NCI-H1930 (cell line): ENCODE data around the gene SH3PXD2B.
"Not testable (repeated sequence)": the region's sequence is repeated elsewhere in the genome, so short reads cannot be mapped to it uniquely, and the experiment has no call there.

Source experiments
- DNase-seq, 2 experiments: peaks; one replicate each; lab custom pipeline; 2025; lab: John Stamatoyannopoulos, UW

The SH3PXD2B gene

DNA sequence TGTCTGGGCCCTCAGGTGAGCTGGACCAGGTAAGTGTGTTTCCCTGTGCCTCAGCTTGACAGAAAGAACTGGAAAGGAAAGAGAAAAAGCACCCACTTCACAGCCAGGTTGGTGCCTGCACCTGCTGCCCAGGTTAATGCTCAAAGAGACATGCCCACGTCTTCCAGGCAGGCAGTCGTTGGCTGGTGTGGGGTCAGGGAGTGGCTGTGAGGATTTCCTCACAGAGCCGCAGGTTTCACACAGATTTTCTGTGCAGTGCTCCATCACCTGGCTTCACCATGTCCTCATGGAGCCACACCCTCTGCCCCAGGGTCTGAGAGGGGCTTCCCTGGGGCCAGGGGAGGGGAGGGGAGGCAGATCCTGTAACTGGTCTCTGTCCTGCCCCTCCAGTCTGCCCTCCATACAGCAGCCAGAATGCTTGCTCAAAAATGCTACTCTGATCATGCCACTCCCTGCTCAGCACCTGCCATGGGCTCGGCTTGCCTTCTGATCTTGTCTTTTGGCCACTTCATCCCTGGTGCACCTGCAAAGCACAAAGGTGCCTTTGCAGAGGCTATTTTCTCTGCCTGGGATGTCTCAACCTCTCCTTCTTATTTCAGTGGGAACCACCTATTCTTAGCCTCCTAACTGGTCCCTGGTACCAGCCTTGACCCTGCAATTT lies 88.2 kb downstream of the SH3PXD2B start:
- no peak for DNase-seq

DNA sequence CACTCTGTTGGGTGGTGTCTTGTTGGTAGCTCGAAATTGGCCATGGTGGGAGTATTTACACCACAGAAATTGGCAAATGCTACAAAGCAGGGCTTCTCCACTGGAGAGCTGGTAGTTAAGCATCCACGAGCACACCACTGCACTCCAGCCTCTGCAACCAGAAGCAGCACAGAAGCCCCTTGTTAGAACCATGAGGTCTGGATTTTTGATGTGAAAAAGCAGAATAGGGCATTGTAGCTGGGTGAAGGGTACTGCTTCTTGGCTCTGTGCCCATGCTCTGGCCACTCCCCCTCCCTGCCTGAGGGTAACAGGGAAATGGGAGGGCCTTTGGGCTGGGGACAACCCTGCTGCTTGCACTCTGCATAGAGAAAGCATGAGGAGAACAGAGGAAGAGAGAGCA lies 89.6 kb downstream of the SH3PXD2B start:
- DNase-seq = no peak

DNA sequence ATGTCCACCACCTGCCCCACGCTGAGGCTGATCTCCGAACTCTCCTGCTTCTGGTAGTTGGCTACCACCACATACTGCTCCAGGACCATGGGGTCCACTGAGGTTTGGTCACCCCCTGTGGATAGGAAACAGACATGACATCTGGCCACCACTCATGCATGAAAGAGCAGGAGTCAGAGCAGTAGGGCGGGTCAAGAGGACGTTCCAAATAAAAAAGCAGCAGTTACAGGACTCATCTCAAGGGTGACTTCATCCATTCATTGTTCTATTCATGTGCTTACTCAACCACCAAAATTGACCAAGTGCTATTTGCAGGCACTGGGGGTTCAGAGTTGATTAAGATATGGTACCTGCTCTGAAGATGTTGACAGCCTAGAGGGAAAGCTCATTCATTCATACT lies 91.6 kb downstream of the SH3PXD2B start:
- no peak for DNase-seq

DNA sequence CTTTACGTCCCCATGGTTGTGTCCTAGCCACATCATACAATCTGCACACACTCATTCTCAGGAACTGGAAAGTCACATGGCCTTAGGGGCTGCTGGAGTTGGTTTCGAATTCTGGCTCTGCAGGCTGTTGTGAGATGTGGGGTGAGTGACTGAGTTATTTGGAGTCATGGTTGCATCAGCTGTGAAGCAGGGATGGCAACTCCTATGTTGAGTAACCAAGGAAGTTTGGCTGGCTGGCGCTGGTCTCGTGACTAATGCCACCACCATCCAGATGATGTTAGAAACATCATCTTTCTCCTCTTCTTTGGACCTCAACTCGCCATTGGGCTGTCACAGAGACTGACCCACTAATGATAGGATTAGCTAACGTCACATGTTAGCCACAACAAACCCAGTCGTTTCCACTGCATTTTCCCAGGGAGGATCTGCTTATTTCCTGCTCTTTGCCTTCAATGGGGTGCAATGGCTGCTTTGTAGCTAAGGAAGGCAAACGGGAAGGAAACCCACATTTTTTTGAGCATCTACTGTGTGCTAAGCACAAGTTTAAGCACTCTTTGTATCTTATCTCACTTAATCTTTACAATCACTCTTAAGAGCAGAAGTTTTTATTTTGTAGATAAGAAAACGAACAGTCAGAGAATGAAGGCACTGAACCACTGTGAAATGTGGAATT lies 92.6 kb downstream of the SH3PXD2B start:
- DNase-seq = no peak

DNA sequence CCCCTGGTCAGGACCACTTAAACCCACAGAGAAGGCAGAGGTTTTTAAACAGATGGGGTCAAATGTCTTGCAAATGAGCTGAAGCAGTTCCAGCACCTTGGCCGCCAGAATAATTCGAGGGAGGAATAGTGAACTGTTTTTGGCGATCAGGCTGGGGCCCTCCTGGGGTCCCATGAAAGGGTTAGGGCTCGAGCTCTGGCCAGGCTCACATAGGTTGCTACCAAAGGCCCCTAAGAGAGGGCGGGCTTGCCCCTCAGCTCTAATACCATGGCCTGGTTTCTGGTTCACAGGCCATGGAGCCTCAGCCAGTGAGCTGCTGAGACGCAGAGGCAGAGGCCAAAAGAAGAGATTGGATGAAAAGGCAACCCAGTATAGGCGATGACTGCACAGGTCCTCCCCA lies 96.0 kb downstream of the SH3PXD2B start:
- no peak for DNase-seq

DNA sequence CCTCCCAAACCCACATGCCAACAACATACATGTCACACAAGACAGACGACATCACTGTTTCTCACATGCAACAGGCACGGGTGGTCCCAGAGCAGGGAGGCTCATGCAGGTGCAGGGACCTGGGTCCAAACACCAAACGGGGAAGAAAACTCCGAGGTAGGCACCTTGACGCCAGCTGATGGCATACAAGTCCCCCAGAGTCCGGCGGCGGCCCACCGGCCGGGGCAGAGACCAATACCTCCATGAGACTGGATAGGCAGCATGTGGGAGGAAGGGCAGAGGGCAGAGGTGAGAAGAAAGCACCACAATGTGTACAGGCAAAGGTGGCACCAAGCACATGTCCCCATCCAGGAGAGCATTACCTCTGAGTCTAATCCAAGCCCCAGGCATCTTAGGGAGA lies 97.8 kb downstream of the SH3PXD2B start:
- no peak for DNase-seq

DNA sequence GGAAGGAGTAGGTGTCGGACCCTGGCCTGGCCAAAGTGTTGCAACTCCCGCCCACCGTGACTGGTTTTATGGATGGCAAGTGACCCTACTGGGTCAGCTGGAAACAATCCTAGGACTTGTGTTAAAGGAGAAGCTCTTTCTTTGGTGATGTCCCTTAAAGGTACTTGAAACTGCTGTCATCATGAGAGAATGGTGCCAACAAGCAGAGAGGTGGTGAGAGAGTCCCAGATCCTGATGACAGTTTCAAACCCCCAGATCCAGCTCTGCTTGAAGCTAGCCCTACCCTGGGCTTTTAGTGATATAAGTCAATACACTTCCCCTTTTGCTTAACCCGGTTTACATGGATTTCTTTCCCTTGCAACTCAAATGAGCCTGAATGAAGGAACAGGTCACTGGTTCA lies 98.3 kb downstream of the SH3PXD2B start:
- DNase-seq = no peak

DNA sequence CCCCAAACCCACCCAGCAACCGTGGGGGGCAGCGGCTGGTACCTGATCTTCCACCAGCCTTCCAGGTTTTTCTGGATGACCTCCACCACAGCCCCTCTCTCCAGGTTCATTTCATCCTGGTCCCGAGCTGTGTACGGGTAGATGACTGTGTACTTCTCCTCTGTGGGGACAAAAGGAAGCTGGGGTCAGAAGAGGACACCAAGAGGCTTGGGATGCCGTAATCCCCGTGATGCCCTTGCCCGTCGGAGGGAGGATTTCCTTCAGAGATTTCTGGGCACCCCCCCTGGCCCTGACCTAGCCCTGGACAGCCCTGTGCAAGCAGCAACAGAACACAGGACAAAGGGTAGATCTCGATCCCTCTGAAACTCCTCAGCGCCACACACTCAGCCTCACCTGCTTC lies 100.5 kb downstream of the SH3PXD2B start:
- DNase-seq = no peak

DNA sequence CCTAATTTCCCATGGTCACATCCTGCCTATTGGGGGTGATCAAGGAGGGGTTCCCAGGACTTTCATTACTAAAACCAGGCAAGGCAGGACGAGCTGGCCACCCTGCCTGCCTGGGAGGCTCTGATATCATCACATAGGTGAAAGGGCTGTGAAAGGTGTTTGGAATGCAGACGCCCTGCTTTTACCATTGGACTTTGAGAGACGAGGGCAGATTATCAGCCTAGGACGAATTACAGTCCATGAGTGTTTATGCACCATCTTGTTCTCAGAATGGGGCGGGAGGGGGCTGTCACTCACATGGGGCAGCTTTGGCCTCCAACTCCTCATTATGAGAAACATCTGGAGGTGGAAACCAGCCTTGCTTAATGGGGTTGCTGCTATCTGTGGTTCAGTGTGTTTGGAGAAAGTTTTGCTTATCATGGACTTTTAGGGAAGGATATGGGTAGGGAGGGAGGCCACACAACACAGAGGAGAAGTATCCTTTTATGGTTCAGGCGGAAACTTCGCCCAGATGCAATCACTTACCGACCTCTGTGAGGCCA lies 101.0 kb downstream of the SH3PXD2B start:
- DNase-seq = no peak

DNA sequence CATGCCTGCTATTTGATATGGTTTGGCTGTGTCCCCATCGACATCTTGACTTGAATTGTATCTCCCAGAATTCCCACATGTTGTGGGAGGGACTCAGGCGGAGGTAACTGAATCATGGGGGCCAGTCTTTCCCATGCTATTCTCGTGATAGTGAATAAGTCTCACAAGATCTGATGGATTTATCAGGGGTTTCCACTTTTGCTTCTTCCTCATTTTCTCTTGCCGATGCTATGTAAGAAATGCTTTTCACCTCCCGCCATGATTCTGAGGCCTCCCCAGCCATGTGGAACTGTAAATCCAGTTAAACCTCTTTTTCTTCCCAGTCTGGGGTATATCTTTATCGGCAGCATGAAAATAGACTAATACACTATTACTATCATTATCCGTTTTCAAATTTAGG lies 101.8 kb downstream of the SH3PXD2B start:
- not testable (repeated sequence) for DNase-seq

DNA sequence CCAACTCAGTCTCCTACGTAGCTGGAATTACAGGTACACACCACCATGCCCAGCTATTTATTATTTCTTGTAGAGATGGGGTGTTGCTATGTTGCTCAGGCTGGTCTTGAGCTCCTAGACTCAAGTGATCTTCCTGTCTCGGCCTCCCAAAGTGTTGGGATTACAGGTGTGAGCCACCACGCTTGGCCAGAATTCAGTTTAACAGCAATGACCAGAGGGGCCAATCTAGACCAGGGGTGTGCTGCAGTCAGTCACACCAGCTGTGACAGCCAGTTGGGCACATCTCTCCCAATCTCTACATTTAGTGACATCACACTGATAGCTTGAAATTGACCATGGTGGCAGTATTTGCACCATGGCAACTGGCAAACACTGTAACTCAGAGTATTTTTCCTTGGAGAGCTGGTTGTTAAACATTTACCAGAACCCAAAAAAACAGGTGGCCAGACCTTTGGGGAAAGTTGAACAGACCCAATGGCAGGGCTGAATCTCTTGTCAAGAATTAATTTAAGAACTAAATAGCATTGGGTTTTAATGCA lies 103.0 kb downstream of the SH3PXD2B start:
- no peak for DNase-seq

DNA sequence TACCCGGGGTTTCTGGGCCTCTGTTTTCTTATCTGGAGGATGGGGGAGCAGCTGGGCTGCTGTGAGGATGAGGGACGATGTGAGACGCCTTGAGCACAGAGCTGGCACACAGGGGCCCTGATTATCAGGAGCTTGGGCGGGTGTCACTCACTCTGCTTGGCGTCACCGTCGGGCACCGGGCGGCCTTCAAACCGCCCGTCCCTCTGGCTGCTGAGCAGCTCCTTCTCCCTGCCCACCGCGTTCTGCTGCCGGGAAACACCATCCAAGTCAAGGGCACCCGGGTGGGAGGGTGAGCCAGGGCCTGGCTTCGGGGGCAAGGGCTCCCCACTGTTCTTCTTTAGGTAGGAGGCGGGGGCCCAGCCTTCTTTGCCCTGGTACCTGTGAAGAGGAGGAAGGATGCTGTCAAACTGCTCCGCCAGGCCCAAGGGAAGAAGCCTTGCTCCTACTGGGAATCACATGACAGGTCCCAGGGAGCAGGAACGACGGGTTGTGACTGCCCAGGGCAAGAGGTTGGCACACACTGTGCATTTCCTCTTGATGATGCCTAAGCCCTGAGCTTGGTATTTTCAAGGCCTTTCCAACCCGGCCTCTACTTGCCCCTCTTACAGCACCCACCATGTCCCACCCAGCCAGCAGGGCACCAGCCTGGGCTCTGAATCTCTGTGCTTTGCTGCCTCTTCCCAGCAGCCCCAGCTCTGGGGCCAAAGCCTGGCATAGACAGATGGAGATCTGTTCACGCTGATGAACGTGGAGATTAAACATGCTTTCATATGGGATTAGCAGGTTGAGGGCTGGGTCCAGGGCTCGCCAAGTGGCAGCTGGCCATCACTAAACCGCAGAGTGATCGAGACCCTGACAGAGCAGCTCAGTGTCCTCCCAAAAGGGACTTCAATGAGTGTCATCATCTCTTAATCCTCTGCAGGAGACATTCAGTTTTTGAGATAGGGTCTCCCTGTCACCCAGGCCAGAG lies 103.8 kb downstream of the SH3PXD2B start:
- no peak for DNase-seq

DNA sequence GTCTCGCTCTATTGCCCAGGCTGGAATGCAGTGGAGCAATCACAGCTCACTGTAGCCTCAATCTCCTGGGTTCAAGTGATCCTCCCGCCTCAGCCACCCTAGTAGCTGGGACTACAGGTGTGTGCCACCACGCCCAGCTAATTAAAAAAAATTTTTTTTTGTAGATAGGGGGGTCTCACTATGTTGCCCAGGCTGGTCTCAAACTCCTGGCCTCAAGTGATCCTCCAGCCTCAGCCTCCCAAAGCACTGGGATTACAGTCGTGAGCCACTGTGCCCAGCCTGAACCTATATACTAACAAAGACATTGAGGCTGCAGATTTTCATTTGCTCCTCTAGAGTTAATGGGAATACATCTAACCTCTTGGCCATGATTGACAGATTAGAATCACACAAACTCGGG lies 105.6 kb downstream of the SH3PXD2B start:
- not testable (repeated sequence) for DNase-seq

DNA sequence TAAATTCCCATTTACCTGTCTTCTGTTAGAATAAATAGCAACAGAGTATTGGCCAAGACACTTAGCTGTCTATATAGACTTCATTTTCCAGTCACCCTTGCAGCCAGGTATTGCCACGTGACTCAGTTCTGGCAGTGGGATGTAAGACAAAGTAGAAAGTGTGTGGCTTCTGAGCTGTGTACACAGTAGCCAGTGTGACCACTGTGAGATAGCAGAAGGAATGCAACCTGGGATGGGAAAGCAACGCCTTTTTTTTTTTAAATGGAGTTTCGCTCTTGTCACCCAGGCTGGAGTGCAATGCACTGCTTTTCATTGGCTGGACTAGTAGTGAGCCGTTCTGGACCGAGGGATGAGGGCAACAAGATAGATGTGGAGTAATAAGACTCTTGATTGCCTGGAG lies 106.2 kb downstream of the SH3PXD2B start:
- no peak for DNase-seq

DNA sequence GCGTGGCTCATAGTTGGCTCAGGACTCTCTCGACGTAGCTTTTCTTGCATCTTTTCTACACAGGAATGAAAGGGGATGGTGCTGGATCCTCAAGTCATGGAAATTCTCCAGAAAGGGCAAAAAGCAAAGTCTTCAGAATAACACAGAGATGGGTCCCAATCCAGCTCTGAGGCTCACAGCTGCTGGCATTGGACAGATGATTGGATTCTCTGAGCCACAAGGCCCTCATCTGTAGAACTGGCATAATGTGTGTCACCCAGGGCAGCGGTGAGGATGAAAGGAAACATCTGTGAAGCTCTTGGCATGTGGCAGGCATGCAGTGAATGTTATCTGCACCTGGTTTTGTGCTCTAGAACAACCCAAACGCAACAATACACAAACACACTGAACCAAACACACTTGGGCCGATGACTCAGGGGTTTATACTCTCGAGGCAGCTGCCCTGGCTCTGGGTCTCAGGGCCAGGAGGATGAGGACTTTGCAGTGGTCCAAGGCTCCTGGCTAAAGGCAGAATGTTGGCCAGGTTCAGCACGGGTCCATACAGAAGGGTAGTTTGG lies 106.8 kb downstream of the SH3PXD2B start:
- no peak for DNase-seq

DNA sequence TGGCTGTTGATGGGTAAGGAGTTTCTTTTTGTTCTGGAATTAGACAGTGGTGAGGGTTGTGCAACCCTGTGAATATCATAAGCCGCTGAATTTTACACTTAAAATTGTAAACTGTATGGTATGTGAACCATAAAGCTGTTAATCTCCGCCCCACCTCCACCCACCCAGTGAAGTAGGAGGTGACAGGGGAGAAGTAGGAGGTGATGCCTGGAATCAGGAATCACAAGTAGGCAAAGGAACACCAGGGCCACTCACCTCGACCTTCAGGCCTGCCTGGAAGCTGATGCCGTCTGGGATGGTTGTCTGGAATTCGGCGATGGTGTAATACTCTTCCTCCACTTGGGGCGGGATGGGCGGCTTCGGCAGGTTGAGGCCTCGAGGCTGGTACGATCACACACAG lies 108.4 kb downstream of the SH3PXD2B start:
- DNase-seq = no peak

DNA sequence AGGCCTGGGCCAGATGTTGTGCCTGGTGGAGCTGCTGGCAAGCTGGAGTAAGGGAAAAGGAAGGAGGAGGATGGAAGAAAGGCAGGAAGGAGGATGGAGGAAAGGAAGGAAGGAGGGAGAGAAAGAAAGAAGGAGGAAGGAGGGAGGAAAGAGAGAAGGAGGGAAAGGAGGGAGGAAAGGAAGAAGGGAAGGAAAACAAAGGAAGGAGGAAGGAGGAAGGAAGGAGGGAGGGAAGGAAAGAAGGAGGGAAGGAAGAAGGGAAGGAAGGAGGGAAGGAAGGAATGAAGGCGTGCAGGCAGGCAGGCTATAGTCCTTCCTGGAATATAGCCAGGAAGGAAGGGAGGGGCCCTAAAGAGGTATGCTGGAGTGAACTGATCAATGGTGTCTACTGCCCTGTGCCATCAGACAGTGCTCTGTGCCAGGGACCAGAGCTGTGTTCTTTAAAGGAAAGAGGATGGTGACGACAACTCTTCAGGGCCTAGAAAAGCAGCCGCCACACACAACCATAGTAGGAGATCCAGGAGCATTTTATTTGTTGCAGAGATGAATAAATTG lies 109.4 kb downstream of the SH3PXD2B start:
- no peak for DNase-seq

DNA sequence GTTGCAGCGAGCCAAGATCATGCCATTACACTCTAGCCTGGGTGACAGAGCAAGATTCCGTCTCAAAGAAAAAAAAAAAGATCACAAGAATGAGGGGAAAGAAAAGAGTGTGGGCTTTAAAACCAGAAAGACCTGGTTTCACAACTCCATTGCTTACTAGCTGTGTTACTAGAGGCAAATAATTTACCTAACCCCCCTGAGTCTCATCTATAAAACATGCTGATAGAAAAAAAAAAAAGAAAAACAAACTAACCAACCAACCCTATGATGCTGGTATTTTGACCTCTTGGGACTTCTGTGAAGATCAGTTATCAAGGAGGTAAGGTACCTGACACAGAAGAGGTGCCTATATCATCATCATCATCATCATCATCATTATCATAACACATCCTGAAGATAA lies 110.6 kb downstream of the SH3PXD2B start:
- no peak for DNase-seq

DNA sequence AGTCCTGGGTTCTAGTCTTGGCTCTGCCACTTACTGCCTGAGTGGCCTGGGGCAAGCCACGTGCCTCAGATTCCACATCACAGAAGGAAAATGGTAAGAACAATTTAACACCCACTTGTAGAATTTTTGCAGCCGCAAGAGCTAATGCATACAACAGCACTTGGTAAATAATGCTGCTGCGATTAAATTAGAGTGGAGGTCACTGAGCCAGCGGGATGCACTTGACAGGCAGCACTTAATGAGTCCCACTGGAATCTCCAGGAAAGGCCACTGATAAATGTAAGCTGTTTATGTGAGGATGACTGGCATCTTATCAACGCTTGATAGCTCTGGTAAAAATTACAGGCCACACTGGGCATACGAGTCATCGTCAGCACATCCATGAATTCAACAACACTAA lies 111.4 kb downstream of the SH3PXD2B start:
- DNase-seq = no peak

DNA sequence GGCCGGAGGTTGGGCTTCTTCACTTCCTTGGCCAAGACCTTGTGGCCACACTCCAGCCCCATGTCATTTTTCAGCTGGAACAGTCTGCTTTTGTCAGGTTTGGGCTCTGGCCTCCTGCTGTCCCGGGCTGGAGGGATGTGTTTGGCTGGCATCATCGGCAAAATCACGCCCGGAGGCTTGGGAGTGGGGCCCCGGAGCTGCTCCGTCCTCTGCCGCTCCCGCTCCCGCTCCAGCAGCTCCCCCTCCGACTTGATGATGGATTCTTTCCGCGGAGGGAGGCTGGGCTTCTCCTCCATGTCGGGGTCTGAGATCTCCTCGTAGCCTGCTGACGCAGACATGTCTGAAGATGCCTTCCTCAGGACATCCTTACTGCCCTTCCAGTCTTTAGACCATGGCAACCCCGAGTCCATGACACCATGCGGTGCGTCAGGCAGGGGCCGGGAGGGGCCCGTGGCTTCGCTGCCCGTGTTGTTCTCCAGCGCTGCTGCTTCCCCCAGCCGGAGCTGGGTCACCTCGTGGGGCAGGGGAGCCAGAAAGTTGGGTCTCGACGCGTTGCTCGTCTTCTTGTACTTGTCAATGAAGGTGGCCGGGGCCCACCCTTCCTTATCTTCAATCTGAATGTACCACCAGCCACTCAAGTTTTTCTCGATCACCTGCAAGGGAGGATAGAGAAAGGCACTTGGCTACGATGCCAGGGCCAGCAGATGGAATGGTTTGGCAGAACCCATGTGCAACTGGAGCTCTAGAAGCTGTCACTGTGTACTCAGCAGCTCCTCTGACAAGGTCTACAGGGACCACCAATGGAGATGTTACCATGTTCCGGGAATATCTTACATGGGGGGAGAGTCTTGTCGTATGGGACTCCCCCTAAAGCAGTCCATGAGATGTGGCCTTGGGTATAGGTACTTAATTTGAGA lies 114.8 kb downstream of the SH3PXD2B start:
- DNase-seq = no peak
